HEK293T (cell line): Measurements from ENCODE around the gene TRIM37.
A peak's percentile ranks its signal among the peaks of the same experiment; 100 is the strongest.
"Not testable (repeated sequence)": the region's sequence is repeated elsewhere in the genome, so short reads cannot be mapped to it uniquely, and the experiment has no call there.

Source experiments
- CTCF ChIA-PET: fragments of 350-600 bp; formaldehyde crosslinking; extraction: SDS; loops from one replicate; lab custom pipeline; 2021; ENCODE audit warnings: antibody characterized with exemption, inconsistent platforms; lab: Yijun Ruan, JAX
- POLR2A ChIA-PET: fragments of 350-600 bp; formaldehyde crosslinking; extraction: SDS; loops from one replicate; lab custom pipeline; 2020; ENCODE audit warnings: antibody characterized with exemption, inconsistent platforms; lab: Yijun Ruan, JAX
- DNase-seq: peaks from one replicate; pipeline ENCODE4 v3.0.0; 2012; ENCODE audit warnings: mixed read lengths; ENCODE audit errors: extremely low spot score
- ARNT ChIP-seq: fragments of 450-650 bp; IDR thresholded peaks from 2 replicates; pipeline ENCODE4 v1.6.1; 2017; ENCODE audit warnings: mild to moderate bottlenecking
- BHLHE40 ChIP-seq: fragments of 450-650 bp; IDR thresholded peaks from 2 replicates; pipeline ENCODE4 v1.6.1; 2016; ENCODE audit warnings: mild to moderate bottlenecking, moderate library complexity, borderline replicate concordance
- CTBP1 ChIP-seq: fragments of 450-650 bp; IDR thresholded peaks from 2 replicates; pipeline ENCODE4 v1.6.1; 2016; ENCODE audit warnings: borderline replicate concordance
- ELF4 ChIP-seq: fragments of 450-650 bp; IDR thresholded peaks from 2 replicates; pipeline ENCODE4 v1.6.1; 2017; ENCODE audit warnings: antibody characterized with exemption
- FOXA1 ChIP-seq: fragments of 450-650 bp; IDR thresholded peaks from 2 replicates; pipeline ENCODE4 v1.6.1; 2016; ENCODE audit warnings: mild to moderate bottlenecking
- FOXK2 ChIP-seq: fragments of 450-650 bp; IDR thresholded peaks from 2 replicates; pipeline ENCODE4 v1.6.1; 2016; ENCODE audit warnings: mild to moderate bottlenecking
- FOXM1 ChIP-seq: fragments of 450-650 bp; IDR thresholded peaks from 2 replicates; pipeline ENCODE4 v1.6.1; 2017; ENCODE audit warnings: mild to moderate bottlenecking, borderline replicate concordance
- HDGF ChIP-seq: fragments of 450-650 bp; IDR thresholded peaks from 2 replicates; pipeline ENCODE4 v1.6.1; 2017; ENCODE audit warnings: antibody characterized with exemption, borderline replicate concordance
- L3MBTL2 ChIP-seq: fragments of 450-650 bp; conservative IDR thresholded peaks from 2 replicates; pipeline ENCODE4 v1.6.1; 2016; ENCODE audit warnings: mild to moderate bottlenecking
- LEF1 ChIP-seq: fragments of 450-650 bp; IDR thresholded peaks from 2 replicates; pipeline ENCODE4 v1.6.1; 2017; ENCODE audit warnings: mild to moderate bottlenecking, borderline replicate concordance
- NFRKB ChIP-seq: fragments of 450-650 bp; IDR thresholded peaks from 2 replicates; pipeline ENCODE4 v1.6.1; 2016; ENCODE audit warnings: mild to moderate bottlenecking, moderate library complexity
- SP1 ChIP-seq: fragments of 450-650 bp; IDR thresholded peaks from 2 replicates; pipeline ENCODE4 v1.6.1; 2017
- SUZ12 ChIP-seq: fragments of 450-650 bp; IDR thresholded peaks from 2 replicates; pipeline ENCODE4 v1.6.1; 2016; ENCODE audit warnings: mild to moderate bottlenecking
- TARDBP ChIP-seq: fragments of 450-650 bp; IDR thresholded peaks from 2 replicates; pipeline ENCODE4 v1.6.1; 2016
- ZNF384 ChIP-seq: fragments of 450-650 bp; IDR thresholded peaks from 2 replicates; pipeline ENCODE4 v1.6.1; 2016
- TF ChIP-seq, protein P1 (sequence below): fragments of 450-650 bp; IDR thresholded peaks from 2 replicates; pipeline ENCODE4 v1.6.1; 2016

The TRIM37 gene

DNA sequence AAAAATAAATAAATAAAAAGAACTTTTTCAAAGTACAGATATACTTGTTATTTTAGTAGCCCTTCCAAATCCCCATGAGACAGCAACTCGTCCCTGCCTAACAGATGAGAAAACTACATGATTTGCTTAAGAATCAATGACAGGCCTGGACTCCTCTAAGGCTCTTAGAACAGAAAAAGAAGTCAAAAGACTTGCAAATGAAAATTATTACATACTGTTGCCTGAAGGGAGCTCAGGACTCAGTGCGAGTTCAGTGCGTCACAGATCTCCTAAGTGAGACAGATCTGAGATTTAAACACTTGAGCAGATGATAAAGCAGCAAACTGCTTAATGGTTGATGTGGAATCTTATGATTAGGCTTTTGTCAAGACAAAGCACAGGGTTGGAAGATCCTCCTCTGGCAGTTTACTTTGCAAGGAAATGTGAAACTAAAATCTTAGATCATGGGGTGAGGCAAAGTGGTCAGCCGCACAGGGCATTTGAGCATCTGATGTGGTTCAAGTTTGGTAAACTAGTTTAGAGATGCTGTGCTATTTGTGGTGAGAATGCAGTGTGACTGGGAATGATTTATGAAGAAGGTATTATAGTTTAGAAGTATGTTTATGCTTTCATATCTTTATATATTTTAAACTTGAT lies 138.1 kb downstream of the TRIM37 start:
- CTCF ChIA-PET: interaction anchor here (1.1 kb wide), 1 partner anchor 17 kb away, joined by 3 read pairs; no protein-coding TSS in a partner anchor
- no peak for TF ChIP-seq SUZ12
- no peak for TF ChIP-seq FOXM1
- TF ChIP-seq TARDBP: no peak
- no peak for TF ChIP-seq ARNT
- TF ChIP-seq LEF1: no peak
- TF ChIP-seq HDGF: no peak
- TF ChIP-seq BHLHE40: no peak
- DNase-seq: no peak
- POLR2A ChIA-PET: no interaction called here

DNA sequence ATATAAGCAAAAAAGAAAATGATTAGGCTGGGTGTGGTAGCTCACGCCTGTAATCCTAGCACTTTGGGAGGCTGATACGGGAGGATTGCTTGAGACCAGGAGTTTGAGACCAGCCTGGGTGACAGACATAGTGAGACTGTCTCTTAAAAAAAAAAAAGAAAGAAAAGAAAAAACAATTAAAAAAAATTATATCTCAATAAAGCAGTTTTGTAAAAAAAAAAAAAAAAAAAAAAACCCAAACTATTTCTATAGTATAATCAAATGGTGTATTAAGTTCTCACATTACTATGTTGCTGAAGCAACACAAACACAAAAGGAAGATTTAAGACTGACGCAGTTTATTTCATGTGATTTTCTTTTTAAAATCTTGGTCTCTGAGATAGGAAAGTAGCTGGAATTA lies 140.5 kb downstream of the TRIM37 start:
- ChIA-PET POLR2A (interaction anchor here (1.2 kb wide), 1 partner anchor 274 kb away, joined by 3 read pairs; the partner anchor contains the start of gene RAD51C), CTCF (interaction anchor here (0.6 kb wide), 1 partner anchor 248 kb away, joined by 3 read pairs; no protein-coding TSS in a partner anchor)
- TF ChIP-seq FOXK2 (no peak), ZNF384 (0 out of 2 replicates have a peak, but pooled peaks have one; percentile 57), ELF4 (no peak), FOXM1 (no peak), CTBP1 (no peak), FOXA1 (no peak)
- DNase-seq: no peak

DNA sequence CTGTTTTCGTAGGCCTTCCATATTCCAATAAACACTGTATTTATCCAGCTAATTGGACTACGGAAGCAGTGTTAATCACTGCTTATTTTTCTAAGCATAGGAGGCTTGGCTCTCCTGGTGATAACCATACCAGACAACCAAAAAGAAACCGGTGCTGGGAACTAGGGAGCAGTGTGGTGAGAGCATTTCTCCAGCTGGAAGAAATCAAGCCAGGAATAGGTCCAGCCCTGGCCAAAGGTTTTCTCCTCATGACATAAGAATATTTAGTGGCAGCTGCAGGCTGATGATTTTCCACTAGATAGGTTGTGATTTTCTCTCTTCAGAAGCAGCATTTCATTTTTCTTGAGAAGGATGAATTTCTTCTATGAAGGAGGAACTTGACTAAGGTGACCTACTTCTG lies 141.5 kb downstream of the TRIM37 start:
- TF ChIP-seq, protein P1, sequence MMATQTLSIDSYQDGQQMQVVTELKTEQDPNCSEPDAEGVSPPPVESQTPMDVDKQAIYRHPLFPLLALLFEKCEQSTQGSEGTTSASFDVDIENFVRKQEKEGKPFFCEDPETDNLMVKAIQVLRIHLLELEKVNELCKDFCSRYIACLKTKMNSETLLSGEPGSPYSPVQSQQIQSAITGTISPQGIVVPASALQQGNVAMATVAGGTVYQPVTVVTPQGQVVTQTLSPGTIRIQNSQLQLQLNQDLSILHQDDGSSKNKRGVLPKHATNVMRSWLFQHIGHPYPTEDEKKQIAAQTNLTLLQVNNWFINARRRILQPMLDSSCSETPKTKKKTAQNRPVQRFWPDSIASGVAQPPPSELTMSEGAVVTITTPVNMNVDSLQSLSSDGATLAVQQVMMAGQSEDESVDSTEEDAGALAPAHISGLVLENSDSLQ: no peak
- TF ChIP-seq CTBP1: no peak
- TF ChIP-seq HDGF: no peak
- no peak for TF ChIP-seq BHLHE40
- TF ChIP-seq TARDBP: no peak
- no peak for TF ChIP-seq FOXA1
- no peak for TF ChIP-seq LEF1
- TF ChIP-seq FOXK2: no peak
- TF ChIP-seq SUZ12: no peak
- TF ChIP-seq ELF4: no peak
- TF ChIP-seq ZNF384: no peak
- no peak for TF ChIP-seq NFRKB
- TF ChIP-seq L3MBTL2: no peak
- no peak for DNase-seq
- POLR2A ChIA-PET: no interaction called here
- CTCF ChIA-PET: no interaction called here

DNA sequence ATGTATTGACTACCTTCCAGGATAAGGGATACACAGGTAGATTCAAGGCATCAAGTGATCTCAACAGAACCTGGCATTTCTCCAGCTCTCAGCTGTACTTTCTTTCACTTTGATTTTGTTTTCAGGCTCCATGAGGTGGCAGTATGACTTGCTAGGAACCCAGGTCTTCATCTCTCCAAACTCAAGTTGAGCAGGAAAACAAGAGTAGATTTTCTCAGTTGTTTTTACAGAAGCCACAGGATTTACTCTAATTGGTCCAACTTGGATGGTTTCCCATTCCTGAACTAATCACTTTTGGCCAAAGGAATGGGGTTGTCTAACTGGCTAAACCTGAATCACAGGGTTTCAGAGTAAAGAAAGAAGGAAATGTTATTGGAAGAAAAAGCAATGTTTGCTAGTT lies 146.6 kb downstream of the TRIM37 start:
- TF ChIP-seq SP1: no peak
- CTCF ChIA-PET: no interaction called here
- POLR2A ChIA-PET: no interaction called here
- DNase-seq: peak; percentile 19

DNA sequence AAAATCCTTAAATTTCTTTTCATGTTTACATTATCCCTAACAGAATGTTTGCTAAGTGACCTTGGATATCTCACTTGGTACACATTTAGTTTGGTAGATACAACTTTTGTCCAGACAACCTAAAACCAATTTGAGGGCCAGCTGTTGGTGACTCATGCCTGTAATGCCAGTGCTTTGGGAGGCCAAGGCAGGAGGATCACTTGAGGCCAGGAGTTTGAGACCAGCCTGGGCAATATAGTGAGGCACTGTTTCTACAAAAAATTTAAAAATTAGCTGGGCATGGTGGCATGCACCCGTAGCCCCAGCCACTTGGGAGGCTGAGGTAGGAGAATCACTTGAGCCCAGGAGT lies 149.0 kb downstream of the TRIM37 start:
- CTCF ChIA-PET: interaction anchor here (0.7 kb wide), 1 partner anchor 288 kb away, joined by 3 read pairs; no protein-coding TSS in a partner anchor

DNA sequence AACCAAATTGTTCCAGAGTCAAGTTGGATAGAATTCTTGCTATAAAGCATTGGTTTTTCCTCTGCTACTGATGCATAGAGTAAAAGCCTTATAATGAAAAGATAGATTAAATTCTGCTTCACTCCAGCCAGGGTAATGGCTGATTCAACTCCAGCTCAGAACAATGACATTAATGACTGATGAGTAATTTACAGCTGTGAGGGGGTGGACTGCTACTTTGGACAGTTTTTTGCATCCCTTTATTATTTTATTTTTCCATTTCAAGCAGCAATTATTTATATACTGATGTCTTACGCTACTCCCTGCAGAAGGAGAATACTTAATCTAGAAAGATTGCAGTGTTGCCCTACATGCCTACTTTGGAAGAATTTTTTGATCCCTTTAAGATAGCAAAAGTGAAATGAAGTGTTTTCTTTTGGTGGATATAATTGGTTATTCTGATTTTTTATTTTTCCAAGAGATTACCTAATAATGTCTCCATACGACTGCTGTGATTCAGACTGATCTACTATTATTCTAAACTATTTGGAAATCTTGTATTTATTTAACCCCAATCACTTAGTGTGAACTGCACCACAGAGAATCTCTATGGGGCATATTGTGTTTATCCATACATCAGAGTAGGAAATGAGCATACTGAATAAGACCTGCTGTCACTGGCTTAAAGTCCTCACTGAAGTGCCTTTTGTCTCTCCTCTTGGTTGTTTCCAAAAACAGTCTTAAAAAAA lies 149.5 kb downstream of the TRIM37 start:
- ChIA-PET POLR2A (no interaction called here), CTCF (interaction anchor here (0.7 kb wide), 1 partner anchor 287 kb away, joined by 3 read pairs; no protein-coding TSS in a partner anchor)
- TF ChIP-seq HDGF (no peak), NFRKB (no peak), FOXA1 (no peak), TARDBP (no peak), ELF4 (no peak)
- TF ChIP-seq, protein P1: peak; percentile 52
- no peak for DNase-seq

More for the DNA sequence above, 149.0 kb downstream of the TRIM37 start:
- DNase-seq, POLR2A ChIA-PET: not testable (repeated sequence)

DNA sequence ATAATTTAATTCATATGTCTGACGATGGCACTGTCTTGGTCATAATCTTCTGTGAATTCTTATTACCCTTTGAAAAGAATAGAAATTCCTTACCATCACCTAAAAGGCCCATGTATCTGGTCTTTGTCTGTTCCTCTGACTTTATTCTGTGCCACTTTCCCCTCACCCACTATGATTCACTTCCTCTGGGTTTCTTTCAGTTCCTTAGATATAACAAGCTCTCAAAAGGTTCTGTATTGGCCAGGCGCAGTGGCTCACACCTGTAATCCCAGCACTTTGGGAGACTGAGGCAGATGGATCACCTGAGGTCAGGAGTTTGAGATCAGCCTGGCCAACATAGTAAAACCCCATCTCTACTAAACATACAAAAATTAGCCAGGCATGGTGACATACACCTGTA lies 152.3 kb downstream of the TRIM37 start:
- DNase-seq, CTCF ChIA-PET, POLR2A ChIA-PET: not testable (repeated sequence)

DNA sequence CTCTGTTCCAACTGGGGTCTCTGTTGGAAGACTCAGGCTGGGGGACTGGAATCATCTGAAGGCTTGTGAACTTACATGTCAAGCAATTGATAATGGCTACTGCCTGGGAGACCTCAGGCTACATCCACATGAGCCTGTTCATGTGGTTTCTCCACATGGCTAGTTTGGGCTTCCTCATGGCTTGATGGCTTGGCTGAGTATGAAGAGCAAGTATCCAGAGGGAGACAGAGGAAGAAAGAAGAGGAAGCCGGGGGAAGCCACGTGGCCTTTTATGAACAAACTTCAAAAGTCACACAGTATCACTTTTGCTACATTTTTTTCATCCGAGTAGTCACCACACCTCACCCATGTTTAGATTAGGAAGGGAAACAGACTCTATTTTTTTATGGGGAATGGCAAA lies 158.9 kb downstream of the TRIM37 start:
- no peak for TF ChIP-seq HDGF
- TF ChIP-seq LEF1: no peak
- TF ChIP-seq FOXK2: no peak
- no peak for TF ChIP-seq FOXM1
- TF ChIP-seq BHLHE40: no peak
- no peak for TF ChIP-seq TARDBP
- TF ChIP-seq FOXA1: no peak
- no peak for TF ChIP-seq L3MBTL2
- TF ChIP-seq SP1: no peak
- no peak for TF ChIP-seq ELF4
- no peak for TF ChIP-seq NFRKB
- TF ChIP-seq, protein P1: no peak
- TF ChIP-seq ARNT: no peak
- TF ChIP-seq ZNF384: no peak
- no peak for TF ChIP-seq CTBP1
- TF ChIP-seq SUZ12: no peak
- no peak for DNase-seq
- CTCF ChIA-PET: no interaction called here
- POLR2A ChIA-PET: no interaction called here
